CD4-positive, CD25-positive, alpha-beta regulatory T cell (primary cell): ENCODE results near the gene PCF11. TPM values are rescaled to one million over a fixed set of nuclear protein-coding genes. Genes with fewer than 3 reads are reported as not detected.

Experiments
- ATAC-seq, 2 donors: fragments of 150-1000 bp; cut with Tn5 transposase; one replicate each; pipeline ENCODE4 v1.10.0; 2021; ENCODE audit warnings: low read depth in 2 of 2, moderate number of reproducible peaks in 2 of 2, moderate library complexity in 1 of 2
- DNase-seq, 3 donors: peaks; one replicate each; pipeline versions ENCODE4 v3.0.0 to v3.0.0-alpha.2; 2012 to 2022; ENCODE audit warnings: mixed read lengths in 1 of 3
- H3K27ac ChIP-seq: one replicate; pipeline ENCODE4 v1.7.0; 2013; ENCODE audit warnings: mild to moderate bottlenecking, low read length; ENCODE audit not compliant: insufficient read depth, poor library complexity, severe bottlenecking
- H3K27me3 ChIP-seq: one replicate; pipeline ENCODE4 v1.7.0; 2013; ENCODE audit warnings: low read length; ENCODE audit not compliant: control insufficient read depth, insufficient read depth
- H3K36me3 ChIP-seq: one replicate; pipeline ENCODE4 v1.7.0; 2013; ENCODE audit warnings: mild to moderate bottlenecking, low read length, moderate library complexity; ENCODE audit not compliant: control insufficient read depth, insufficient read depth
- H3K4me1 ChIP-seq: 2 replicates; pipeline ENCODE4 v1.7.0; 2013; ENCODE audit warnings: mild to moderate bottlenecking, low read length; ENCODE audit not compliant: insufficient read depth, control insufficient read depth, poor library complexity, severe bottlenecking
- H3K4me3 ChIP-seq: one replicate; pipeline ENCODE4 v1.7.0; 2013; ENCODE audit warnings: low read depth, mild to moderate bottlenecking, low read length, moderate library complexity
- H3K9me3 ChIP-seq, 2 experiments: 1 replicate in 1 of 2; 2 replicates in 1 of 2; pipeline ENCODE4 v1.7.0; 2013; ENCODE audit warnings: low read length in 2 of 2, mild to moderate bottlenecking in 1 of 2, moderate library complexity in 1 of 2; ENCODE audit not compliant: control insufficient read depth in 2 of 2
- H3K27ac Mint-ChIP-seq, 3 donors: one replicate each; pipeline ENCODE4 v1.8.0; 2020 to 2022; ENCODE audit warnings: mild to moderate bottlenecking in 3 of 3, mixed read lengths in 3 of 3, moderate library complexity in 2 of 3
- H3K27me3 Mint-ChIP-seq: one replicate; pipeline ENCODE4 v1.8.0; 2022; ENCODE audit warnings: mild to moderate bottlenecking, mixed read lengths
- H3K36me3 Mint-ChIP-seq: one replicate; pipeline ENCODE4 v1.8.0; 2020; ENCODE audit warnings: mixed read lengths
- H3K4me1 Mint-ChIP-seq, 4 donors: one replicate each; pipeline ENCODE4 v1.8.0; 2020 to 2022; ENCODE audit warnings: mixed read lengths in 4 of 4, mild to moderate bottlenecking in 1 of 4
- H3K4me3 Mint-ChIP-seq, 4 donors: one replicate each; pipeline ENCODE4 v1.8.0; 2020 to 2022; ENCODE audit warnings: mild to moderate bottlenecking in 4 of 4, mixed read lengths in 4 of 4, moderate library complexity in 3 of 4
- H3K9me3 Mint-ChIP-seq, 7 donors: one replicate each; pipeline ENCODE4 v1.8.0; 2020 to 2022; ENCODE audit warnings: mixed read lengths in 7 of 7, mild to moderate bottlenecking in 3 of 7, moderate library complexity in 2 of 7
- polyA plus RNA-seq, 4 donors: library from polyadenylated mRNA; unstranded; fragments of 300-500 nt; fragmentation: Illumina TruSeq; gene quantifications; one replicate each; pipeline ENCODE4 v1.2.3, GENCODE V29; 2021
- total RNA-seq: library from RNA; stranded (reverse); gene quantifications from one replicate; pipeline ENCODE4 v1.2.3, GENCODE V29; 2022

Gene PCF11
- total and polyA plus RNA-seq, 5 donors from 2014 or later, result 19.2 to 161 (median 30.9) TPM

DNA sequence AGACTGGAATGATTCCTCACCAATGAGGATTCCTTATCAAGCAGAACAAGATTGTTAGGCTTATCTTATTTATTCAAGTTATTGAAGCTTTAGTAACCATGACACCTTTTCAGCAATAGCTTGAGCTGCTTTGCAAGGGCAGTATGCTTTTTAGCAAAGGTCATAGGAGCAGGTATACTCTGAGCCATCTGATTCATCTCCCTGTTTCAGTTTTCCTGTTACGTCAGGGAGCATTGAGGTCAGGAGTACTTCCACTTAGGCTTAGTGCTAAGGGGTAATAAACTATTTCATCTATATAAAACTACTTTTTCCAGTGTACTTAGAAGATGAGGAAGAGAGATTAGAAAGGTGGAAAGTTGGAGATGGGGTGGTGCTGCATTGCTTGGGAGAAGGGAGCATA, 18.9 kb downstream of the PCF11 start:
- no peaks in the 10 kb centered on the region for H3K27me3 Mint-ChIP-seq
- DNase-seq, result no peak
- peaks cover 31 to 75% (median 58%) of the 10 kb centered on the region in 4 donors for H3K4me1 Mint-ChIP-seq
- Histone ChIP-seq H3K9me3 (no peaks in the 10 kb centered on the region), H3K4me3 (peak overlapping the region; percentile 15), H3K27me3 (no peaks in the 10 kb centered on the region), H3K27ac (no peak overlapping the region), H3K4me1 (peaks cover 53% of the 10 kb centered on the region), H3K36me3 (peaks cover 77% of the 10 kb centered on the region)
- H3K4me3 Mint-ChIP-seq, result peak overlapping the region in 3 of 4 donors; percentile 15 to 61 (median 41)
- H3K9me3 Mint-ChIP-seq, result no peaks in the 10 kb centered on the region
- ATAC-seq, result no peak
- peaks cover 31% of the 10 kb centered on the region for H3K36me3 Mint-ChIP-seq
- H3K27ac Mint-ChIP-seq, result peak overlapping the region in 1 of 3 donors; percentile 83

GRCh38 chr11:83181815-83182214, 24.9 kb downstream of the PCF11 start:
- no peak overlapping the region for H3K4me3 ChIP-seq
- Mint-ChIP-seq H3K4me3 (no peak overlapping the region), H3K27ac (no peak overlapping the region), H3K9me3 (no peaks in the 10 kb centered on the region), H3K4me1 (peaks cover 25 to 37% (median 28%) of the 10 kb centered on the region in 4 donors), H3K36me3 (peaks cover 24% of the 10 kb centered on the region), H3K27me3 (no peaks in the 10 kb centered on the region)
- no peaks in the 10 kb centered on the region for H3K9me3 ChIP-seq
- H3K36me3 ChIP-seq, result peaks cover 92% of the 10 kb centered on the region
- H3K27me3 ChIP-seq, result no peaks in the 10 kb centered on the region
- DNase-seq (no peak), ATAC-seq (no peak)
- H3K27ac ChIP-seq, result peak overlapping the region; percentile 60
- peaks cover 3% of the 10 kb centered on the region for H3K4me1 ChIP-seq

GRCh38 chr11:83185767-83186166, 28.8 kb downstream of the PCF11 start:
- Histone ChIP-seq H3K9me3 (no peaks in the 10 kb centered on the region), H3K27ac (peak overlapping the region; percentile 11), H3K4me1 (no peaks in the 10 kb centered on the region), H3K36me3 (peaks cover 70% of the 10 kb centered on the region), H3K4me3 (no peak overlapping the region), H3K27me3 (no peaks in the 10 kb centered on the region)
- Mint-ChIP-seq H3K4me3 (no peak overlapping the region), H3K27ac (no peak overlapping the region), H3K36me3 (peaks cover 23% of the 10 kb centered on the region), H3K27me3 (no peaks in the 10 kb centered on the region), H3K9me3 (no peaks in the 10 kb centered on the region), H3K4me1 (peaks cover 16 to 25% (median 18%) of the 10 kb centered on the region in 4 donors)
- ATAC-seq (no peak), DNase-seq (no peak)

DNA sequence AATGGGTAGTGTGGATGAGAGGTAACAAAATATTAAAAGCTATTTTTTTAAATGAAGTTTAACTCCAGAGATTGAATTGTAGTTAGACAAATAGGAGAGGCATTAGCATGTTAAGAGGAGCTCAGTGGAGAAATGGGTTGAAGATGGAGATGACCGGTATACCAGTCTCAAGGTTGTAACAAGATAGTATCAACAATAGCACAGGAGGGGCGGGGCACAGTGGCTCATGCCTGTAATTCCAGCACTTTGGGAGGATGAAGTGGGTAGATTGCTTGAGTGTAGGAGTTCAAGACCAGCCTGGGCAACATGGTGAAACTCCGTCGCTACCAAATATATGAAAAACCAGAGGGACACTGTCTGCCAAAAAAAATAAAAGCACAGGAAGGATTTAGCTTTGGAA, 30.5 kb downstream of the PCF11 start:
- Mint-ChIP-seq H3K27ac (peak overlapping the region in 2 of 3 donors; percentile 42 to 93), H3K4me3 (no peak overlapping the region), H3K27me3 (no peaks in the 10 kb centered on the region), H3K36me3 (peaks cover 26% of the 10 kb centered on the region), H3K9me3 (no peaks in the 10 kb centered on the region), H3K4me1 (peaks cover 17 to 28% (median 22%) of the 10 kb centered on the region in 4 donors)
- no peaks in the 10 kb centered on the region for H3K27me3 ChIP-seq
- no peaks in the 10 kb centered on the region for H3K9me3 ChIP-seq
- peaks cover 62% of the 10 kb centered on the region for H3K36me3 ChIP-seq
- no peak overlapping the region for H3K27ac ChIP-seq
- no peak for DNase-seq
- ATAC-seq, result no peak
- H3K4me1 ChIP-seq, result peaks cover 8% of the 10 kb centered on the region
- no peak overlapping the region for H3K4me3 ChIP-seq

DNA sequence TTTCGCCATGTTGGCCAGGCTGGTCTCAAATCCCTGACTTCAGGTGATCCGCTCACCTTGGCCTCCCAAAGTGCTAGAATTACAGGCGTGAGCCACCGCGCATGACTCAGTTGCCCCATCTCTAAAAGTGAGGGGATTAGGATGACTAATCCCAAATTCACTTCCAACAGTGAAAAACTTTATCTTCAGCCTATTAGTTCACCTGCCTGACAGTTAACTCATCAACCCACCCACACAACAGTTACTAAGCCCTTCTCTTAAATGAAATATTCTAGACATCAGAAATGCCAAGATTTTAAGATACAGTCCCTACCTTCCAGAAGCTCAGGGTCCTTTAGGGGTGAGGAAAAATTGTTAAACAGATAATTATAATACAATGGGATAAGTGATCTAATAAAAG, 34.6 kb downstream of the PCF11 start:
- no peak for ATAC-seq
- Mint-ChIP-seq H3K27me3 (peaks cover 10% of the 10 kb centered on the region), H3K9me3 (peaks cover 0 to 2% (median 0%) of the 10 kb centered on the region in 7 donors), H3K4me3 (peak overlapping the region in 3 of 4 donors; percentile 5 to 99 (median 96)), H3K4me1 (peaks cover 23 to 57% (median 37%) of the 10 kb centered on the region in 4 donors), H3K36me3 (peaks cover 22% of the 10 kb centered on the region), H3K27ac (peak overlapping the region in 1 of 3 donors; percentile 63)
- H3K27ac ChIP-seq, result no peak overlapping the region
- H3K9me3 ChIP-seq, result no peaks in the 10 kb centered on the region
- H3K4me1 ChIP-seq, result peaks cover 32% of the 10 kb centered on the region
- no peak overlapping the region for H3K4me3 ChIP-seq
- no peak for DNase-seq
- no peaks in the 10 kb centered on the region for H3K27me3 ChIP-seq
- peaks cover 24% of the 10 kb centered on the region for H3K36me3 ChIP-seq

DNA sequence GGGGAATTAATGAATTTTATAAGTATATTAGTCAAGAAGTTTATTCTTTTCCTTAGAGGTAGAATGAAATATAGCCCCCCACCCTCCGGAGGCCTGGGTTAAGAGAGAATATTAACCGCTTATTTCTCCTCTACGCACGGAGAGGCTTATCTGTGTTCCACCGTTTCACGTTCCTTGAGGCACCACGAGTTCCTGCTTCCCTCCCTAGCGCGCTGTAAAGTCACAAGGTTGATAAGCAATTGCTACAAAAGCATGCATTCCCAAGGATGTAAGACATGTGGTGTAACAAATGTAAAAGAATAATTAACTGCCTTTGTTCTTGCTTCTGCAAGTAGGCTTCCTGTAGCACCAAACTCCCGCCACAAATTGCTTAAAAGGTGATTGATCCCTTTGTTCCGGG, 35.1 kb downstream of the PCF11 start:
- Mint-ChIP-seq H3K27me3 (peaks cover 10% of the 10 kb centered on the region), H3K9me3 (peaks cover 0 to 2% (median 0%) of the 10 kb centered on the region in 7 donors), H3K4me3 (peak overlapping the region; percentile 96 to 99 (median 98)), H3K4me1 (peaks cover 25 to 59% (median 41%) of the 10 kb centered on the region in 4 donors), H3K36me3 (peaks cover 18% of the 10 kb centered on the region), H3K27ac (peak overlapping the region; percentile 89 to 100 (median 98))
- Histone ChIP-seq H3K36me3 (peaks cover 20% of the 10 kb centered on the region), H3K4me1 (peaks cover 32% of the 10 kb centered on the region), H3K27ac (peak overlapping the region; percentile 96), H3K4me3 (peak overlapping the region; percentile 98), H3K27me3 (no peaks in the 10 kb centered on the region), H3K9me3 (no peaks in the 10 kb centered on the region)
- no peak for DNase-seq
- no peak for ATAC-seq

DNA sequence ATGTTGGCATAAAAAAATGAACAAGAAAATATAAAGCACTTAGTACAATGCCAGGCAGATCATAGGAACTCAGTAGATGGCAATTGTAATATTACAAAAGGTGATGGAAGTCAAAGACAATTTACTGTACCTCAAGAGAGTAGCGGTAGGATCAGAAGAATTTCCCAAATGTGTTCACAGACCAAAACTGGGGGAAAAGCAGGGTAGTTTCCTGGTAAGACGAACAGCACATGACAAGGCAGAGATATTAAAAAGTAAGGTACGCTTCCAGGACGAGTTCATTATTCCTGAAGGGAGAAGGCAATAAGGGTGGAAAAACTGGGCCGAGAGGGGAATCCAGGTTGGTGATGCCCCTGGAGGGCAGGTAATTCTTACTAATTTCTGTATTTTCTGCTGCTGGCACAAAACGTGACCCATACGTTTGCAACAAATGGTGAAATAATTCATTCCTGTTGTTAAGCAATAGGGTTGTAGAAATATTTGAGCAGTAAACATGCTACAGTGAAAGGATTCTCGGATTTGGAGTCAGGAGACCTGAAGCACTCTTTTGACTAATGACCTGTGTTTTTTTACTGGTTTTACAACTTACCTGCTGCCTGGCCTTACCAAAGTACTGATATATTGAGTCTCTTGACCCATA, 35.8 kb downstream of the PCF11 start:
- H3K4me3 ChIP-seq, result peak overlapping the region; percentile 98
- Mint-ChIP-seq H3K4me1 (peaks cover 28 to 59% (median 43%) of the 10 kb centered on the region in 4 donors), H3K27me3 (peaks cover 10% of the 10 kb centered on the region)

More for the DNA sequence above, 35.8 kb downstream of the PCF11 start:
- Mint-ChIP-seq H3K9me3 (peaks cover 0 to 2% (median 0%) of the 10 kb centered on the region in 7 donors), H3K4me3 (peak overlapping the region; percentile 96 to 99 (median 98)), H3K36me3 (peaks cover 18% of the 10 kb centered on the region), H3K27ac (peak overlapping the region; percentile 96 to 100 (median 98))
- Histone ChIP-seq H3K9me3 (no peaks in the 10 kb centered on the region), H3K27ac (peak overlapping the region; percentile 96), H3K4me1 (peaks cover 32% of the 10 kb centered on the region), H3K27me3 (no peaks in the 10 kb centered on the region), H3K36me3 (peaks cover 20% of the 10 kb centered on the region)
- DNase-seq, result no peak
- no peak for ATAC-seq
